ENCODE data around the gene ZCCHC2. TPM values are rescaled to one million over a fixed set of nuclear protein-coding genes. Genes with fewer than 3 reads are reported as not detected.

ZCCHC2 gene
- polyA plus RNA-seq, 1 donor (not counting 4 experiments of a cell fraction or from before 2014, with no cell fraction given) = 12.9 TPM

- DNase-seq (ENCODE audit: low read depth, low spot score) (peak; percentile 5), FAIRE-seq (peak; percentile 44)
- Histone ChIP-seq H4K20me1 (ENCODE audit: control insufficient read depth, extremely low read depth, insufficient read depth, low read length) (no peaks in the 10 kb centered on the region), H3K79me2 (ENCODE audit: control insufficient read depth, insufficient read depth, low read length) (no peaks in the 10 kb centered on the region), H3K27me3 (ENCODE audit: control insufficient read depth, extremely low read depth, insufficient read depth, low read length) (no peaks in the 10 kb centered on the region), H3K4me1 (ENCODE audit: control insufficient read depth, extremely low read depth, insufficient read depth, low read length) (no peaks in the 10 kb centered on the region), H3K36me3 (ENCODE audit: control insufficient read depth in 2 of 2, extremely low read depth in 1 of 2, insufficient read depth in 2 of 2, low read length in 2 of 2) (peaks cover 2 to 9% of the 10 kb centered on the region in 2 experiments), H2AFZ (ENCODE audit: control insufficient read depth, low read length) (no peak overlapping the region), H3K9me3 (ENCODE audit: control insufficient read depth, low read depth, low read length) (no peaks in the 10 kb centered on the region), H3K4me2 (ENCODE audit: control insufficient read depth, extremely low read depth, insufficient read depth, low read depth, low read length) (no peak overlapping the region), H3K9ac (ENCODE audit: control insufficient read depth, extremely low read depth, insufficient read depth, low read length) (no peak overlapping the region), H3K9me1 (ENCODE audit: control insufficient read depth, extremely low read depth, insufficient read depth, low read length) (no peaks in the 10 kb centered on the region), H3K27ac (ENCODE audit: control insufficient read depth, insufficient read depth, low read length) (no peak overlapping the region), H3K4me3 (ENCODE audit: control insufficient read depth in 2 of 3, extremely low read depth in 1 of 3, insufficient read depth in 2 of 3, low read depth in 1 of 3, low read length in 3 of 3) (no peak overlapping the region)
- dilution Hi-C loops (cut with MboI; ENCODE audit: extremely low pct_ligation_motif_present, low sequenced_read_pairs) = no loop called here
- peak; percentile 78 to 99 (median 84) for TF ChIP-seq CTCF (optimal IDR thresholded peaks at IDR 0.05 in 1 of 3, IDR thresholded peaks at IDR 0.05 in 1 of 3, conservative IDR thresholded peaks at IDR 0.05 in 1 of 3; ENCODE audit: extremely low read depth in 1 of 3, insufficient read depth in 2 of 3, low read length in 3 of 3)
- TF ChIP-seq EZH2 (IDR thresholded peaks at IDR 0.05; ENCODE audit: low read length) = no peak
Observed at GRCh38 chr18:62586151-62586774, 63.4 kb downstream of the ZCCHC2 start.

- no peaks in the 10 kb centered on the region for H3K9me1 ChIP-seq (ENCODE audit: control insufficient read depth, extremely low read depth, insufficient read depth, low read length)
- H3K27ac ChIP-seq (ENCODE audit: control insufficient read depth, insufficient read depth, low read length) = no peak overlapping the region
- H3K4me1 ChIP-seq (ENCODE audit: control insufficient read depth, extremely low read depth, insufficient read depth, low read length) = no peaks in the 10 kb centered on the region
- dilution Hi-C loops (cut with MboI; ENCODE audit: extremely low pct_ligation_motif_present, low sequenced_read_pairs) = no loop called here
- no peak overlapping the region for H3K4me2 ChIP-seq (ENCODE audit: control insufficient read depth, extremely low read depth, insufficient read depth, low read depth, low read length)
- H3K36me3 ChIP-seq (ENCODE audit: control insufficient read depth in 2 of 2, extremely low read depth in 1 of 2, insufficient read depth in 2 of 2, low read length in 2 of 2) = peaks cover 2 to 9% of the 10 kb centered on the region in 2 experiments
- H3K9ac ChIP-seq (ENCODE audit: control insufficient read depth, extremely low read depth, insufficient read depth, low read length) = no peak overlapping the region
- H3K9me3 ChIP-seq (ENCODE audit: control insufficient read depth, low read depth, low read length) = no peaks in the 10 kb centered on the region
- H3K27me3 ChIP-seq (ENCODE audit: control insufficient read depth, extremely low read depth, insufficient read depth, low read length) = no peaks in the 10 kb centered on the region
- no peak overlapping the region for H2AFZ ChIP-seq (ENCODE audit: control insufficient read depth, low read length)
- no peaks in the 10 kb centered on the region for H3K79me2 ChIP-seq (ENCODE audit: control insufficient read depth, insufficient read depth, low read length)
- no peak for DNase-seq (ENCODE audit: low read depth, low spot score)
- no peak overlapping the region for H3K4me3 ChIP-seq (ENCODE audit: control insufficient read depth in 2 of 3, extremely low read depth in 1 of 3, insufficient read depth in 2 of 3, low read depth in 1 of 3, low read length in 3 of 3)
- no peak for FAIRE-seq
- no peak for TF ChIP-seq EZH2 (IDR thresholded peaks at IDR 0.05; ENCODE audit: low read length)
- TF ChIP-seq CTCF (optimal IDR thresholded peaks at IDR 0.05 in 1 of 3, IDR thresholded peaks at IDR 0.05 in 1 of 3, conservative IDR thresholded peaks at IDR 0.05 in 1 of 3; ENCODE audit: extremely low read depth in 1 of 3, insufficient read depth in 2 of 3, low read length in 3 of 3) = peak in 1 of 3 experiments; percentile 27
- H4K20me1 ChIP-seq (ENCODE audit: control insufficient read depth, extremely low read depth, insufficient read depth, low read length) = no peaks in the 10 kb centered on the region
Observed at GRCh38 chr18:62586781-62587487, 64.1 kb downstream of the ZCCHC2 start.
